H1 (cell line): ENCODE data around the gene TACSTD2. TPM values are rescaled to one million over a fixed set of nuclear protein-coding genes. Genes with fewer than 3 reads are reported as not detected.

Experiments
- CTCF ChIA-PET: fragments of 300-600 bp; sonication (Branson Sonifier 250); formaldehyde crosslinking; loops from one replicate; lab custom pipeline; 2021; ENCODE audit not compliant: partially characterized antibody; lab: Charles Lee
- POLR2A ChIA-PET: fragments of 300-600 bp; sonication (Branson Sonifier 250); formaldehyde crosslinking; loops from one replicate; lab custom pipeline; 2021; ENCODE audit warnings: inconsistent platforms; ENCODE audit not compliant: partially characterized antibody; lab: Charles Lee
- DNase-seq, 2 experiments: peaks; one replicate each; pipeline versions ENCODE4 v3.0.0 to v3.0.0-alpha.2; 2010 to 2022; ENCODE audit warnings: low spot score in 2 of 2, low read depth in 1 of 2, mixed read lengths in 1 of 2
- FAIRE-seq: peaks from 2 replicates; lab custom pipeline; 2011; peaks lifted over from hg19 to GRCh38; lab: Jason Lieb, UNC
- H2AFZ ChIP-seq: 2 replicates; pipeline ENCODE4 v1.8.1; 2012; ENCODE audit warnings: low read length, inconsistent platforms
- H2AK5ac ChIP-seq: 2 replicates; pipeline ENCODE4 v1.6.1; 2013; ENCODE audit warnings: low read depth, low read length
- H2BK120ac ChIP-seq: replicated peaks from 2 replicates; pipeline ENCODE3; 2013; ENCODE audit warnings: low read depth, low read length, inconsistent platforms
- H2BK12ac ChIP-seq: 2 replicates; pipeline ENCODE4 v1.6.1; 2013; ENCODE audit warnings: low read depth, low read length
- H2BK15ac ChIP-seq: 2 replicates; pipeline ENCODE4 v1.6.1; 2013; ENCODE audit warnings: low read length
- H2BK20ac ChIP-seq: 2 replicates; pipeline ENCODE4 v1.6.1; 2013; ENCODE audit warnings: low read length
- H2BK5ac ChIP-seq: 2 replicates; pipeline ENCODE4 v1.6.1; 2013; ENCODE audit warnings: low read depth, low read length
- H3K14ac ChIP-seq: 2 replicates; pipeline ENCODE4 v1.6.1; 2013; ENCODE audit warnings: inconsistent platforms; ENCODE audit not compliant: insufficient read length
- H3K18ac ChIP-seq: 2 replicates; pipeline ENCODE4 v1.6.1; 2013; ENCODE audit warnings: low read length; ENCODE audit errors: extremely low read depth
- H3K23ac ChIP-seq: 2 replicates; pipeline ENCODE4 v1.6.1; 2013; ENCODE audit warnings: inconsistent platforms; ENCODE audit not compliant: insufficient read length
- H3K23me2 ChIP-seq: 2 replicates; pipeline ENCODE4 v1.6.1; 2013; ENCODE audit warnings: low read depth, low read length
- H3K27ac ChIP-seq: 2 replicates; pipeline ENCODE4 v1.6.1; 2011; ENCODE audit warnings: low read depth, low read length, inconsistent platforms
- H3K27me3 ChIP-seq, 4 experiments: replicated peaks in 1 of 4; 1 replicate in 1 of 4; 2 replicates in 3 of 4; pipeline versions ENCODE4 v1.6.1 to v1.8.1; 2011 to 2013; ENCODE audit warnings: low read length in 3 of 4, mild to moderate bottlenecking in 3 of 4, inconsistent platforms in 2 of 4, mixed read lengths in 2 of 4, moderate library complexity in 1 of 4; ENCODE audit not compliant: control insufficient read depth in 3 of 4, insufficient read depth in 3 of 4; ENCODE audit errors: extremely low read depth in 1 of 4
- H3K36me3 ChIP-seq, 4 experiments: 2 replicates each; pipeline versions ENCODE4 v1.6.1 to v1.8.1; 2011 to 2013; ENCODE audit warnings: mild to moderate bottlenecking in 4 of 4, low read length in 3 of 4, moderate library complexity in 2 of 4, control low read depth in 1 of 4, inconsistent platforms in 1 of 4; ENCODE audit not compliant: insufficient read depth in 4 of 4, control insufficient read depth in 2 of 4
- H3K4ac ChIP-seq: replicated peaks from 2 replicates; pipeline ENCODE3; 2013; ENCODE audit warnings: low read length, low read depth, mixed read lengths, inconsistent platforms; ENCODE audit not compliant: insufficient read length
- H3K4me1 ChIP-seq, 4 experiments: replicated peaks in 1 of 4; 1 replicate in 1 of 4; 2 replicates in 3 of 4; pipeline versions ENCODE4 v1.6.1 to v1.8.1; 2011 to 2013; ENCODE audit warnings: low read length in 3 of 4, inconsistent platforms in 2 of 4, mixed read lengths in 1 of 4; ENCODE audit not compliant: insufficient read depth in 4 of 4, control insufficient read depth in 3 of 4
- H3K4me2 ChIP-seq, 2 experiments: 2 replicates each; pipeline versions ENCODE4 v1.6.1 to v1.8.1; 2011 to 2013; ENCODE audit warnings: low read depth in 2 of 2, low read length in 2 of 2, control low read depth in 1 of 2, inconsistent platforms in 1 of 2, mild to moderate bottlenecking in 1 of 2; ENCODE audit not compliant: insufficient read depth in 1 of 2
- H3K4me3 ChIP-seq, 4 experiments: fragments of 200-600, 300-600 bp in 1 of 4; sonication (generic), shearing (Covaris generic), sonication (Bioruptor Twin) in 1 of 4; 2 replicates each; pipeline versions ENCODE4 v1.5.1 to v1.8.1; 2011 to 2016; ENCODE audit warnings: low read length in 4 of 4, low read depth in 3 of 4, control low read depth in 2 of 4, inconsistent platforms in 2 of 4, mild to moderate bottlenecking in 2 of 4, mixed read lengths in 1 of 4, moderate library complexity in 1 of 4; ENCODE audit not compliant: insufficient read depth in 2 of 4; ENCODE audit errors: extremely low read depth in 1 of 4
- H3K56ac ChIP-seq: replicated peaks from 2 replicates; pipeline ENCODE3; 2013; ENCODE audit warnings: low read depth, mild to moderate bottlenecking, mixed read lengths, low read length, inconsistent platforms; ENCODE audit not compliant: insufficient read length
- H3K79me1 ChIP-seq: 2 replicates; pipeline ENCODE4 v1.6.1; 2013; ENCODE audit warnings: low read depth, low read length, control low read depth
- H3K79me2 ChIP-seq, 2 experiments: 2 replicates each; pipeline versions ENCODE4 v1.6.1 to v1.8.1; 2012 to 2013; ENCODE audit warnings: low read length in 2 of 2, mild to moderate bottlenecking in 2 of 2, inconsistent platforms in 1 of 2; ENCODE audit not compliant: insufficient read depth in 2 of 2, control insufficient read depth in 1 of 2
- H3K9ac ChIP-seq, 4 experiments: replicated peaks in 1 of 4; 1 replicate in 1 of 4; 2 replicates in 3 of 4; pipeline versions ENCODE4 v1.6.1 to v1.8.1; 2011 to 2013; ENCODE audit warnings: low read depth in 3 of 4, low read length in 3 of 4, control low read depth in 2 of 4, mild to moderate bottlenecking in 2 of 4, moderate library complexity in 2 of 4, inconsistent platforms in 1 of 4; ENCODE audit errors: extremely low read depth in 1 of 4
- H3K9me3 ChIP-seq, 2 experiments: 2 replicates each; pipeline versions ENCODE4 v1.6.1 to v1.8.1; 2012 to 2013; ENCODE audit warnings: mild to moderate bottlenecking in 2 of 2, moderate library complexity in 2 of 2, control low read depth in 1 of 2, inconsistent platforms in 1 of 2, low read depth in 1 of 2, low read length in 1 of 2, mixed read lengths in 1 of 2; ENCODE audit not compliant: insufficient read depth in 2 of 2
- H4K20me1 ChIP-seq, 2 experiments: replicated peaks in 1 of 2; 2 replicates each; pipeline versions ENCODE3 to v1.8.1; 2011 to 2013; ENCODE audit warnings: inconsistent platforms in 2 of 2, low read length in 2 of 2, mild to moderate bottlenecking in 1 of 2; ENCODE audit not compliant: insufficient read depth in 2 of 2, control insufficient read depth in 1 of 2
- H4K5ac ChIP-seq: 2 replicates; pipeline ENCODE4 v1.6.1; 2013; ENCODE audit warnings: low read length, low read depth, mixed read lengths, inconsistent platforms; ENCODE audit not compliant: insufficient read length
- H4K8ac ChIP-seq: 2 replicates; pipeline ENCODE4 v1.8.0; 2013; ENCODE audit warnings: mild to moderate bottlenecking, moderate library complexity, low read length, inconsistent platforms; ENCODE audit not compliant: insufficient read depth; ENCODE audit errors: extremely low read depth
- H4K91ac ChIP-seq: replicated peaks from 2 replicates; pipeline ENCODE3; 2013; ENCODE audit warnings: low read length, mixed read lengths, inconsistent platforms; ENCODE audit not compliant: insufficient read length
- CEBPB ChIP-seq: IDR thresholded peaks from 2 replicates; pipeline ENCODE4 v1.6.1; 2012; ENCODE audit warnings: low read depth, low read length
- CHD1 ChIP-seq: IDR thresholded peaks from 2 replicates; pipeline ENCODE4 v1.6.1; 2012; ENCODE audit warnings: low read depth, low read length, improper control_type of control experiment
- JUN ChIP-seq: IDR thresholded peaks from 2 replicates; pipeline ENCODE4 v1.6.1; 2011; ENCODE audit warnings: low read depth, mild to moderate bottlenecking, improper control_type of control experiment, low read length
- JUND ChIP-seq: IDR thresholded peaks from 2 replicates; pipeline ENCODE4 v1.6.1; 2011; ENCODE audit warnings: mild to moderate bottlenecking, improper control_type of control experiment, low read length
- POLR2A ChIP-seq, 2 experiments: IDR thresholded peaks; 1 replicate in 1 of 2; 2 replicates in 1 of 2; pipeline ENCODE4 v1.6.1; 2011; ENCODE audit warnings: low read depth in 2 of 2, low read length in 2 of 2, mild to moderate bottlenecking in 2 of 2; ENCODE audit errors: control extremely low read depth in 1 of 2
- POU5F1 ChIP-seq: IDR thresholded peaks from 2 replicates; pipeline ENCODE4 v1.6.1; 2011; ENCODE audit warnings: low read depth, mild to moderate bottlenecking, low read length, moderate library complexity
- SP1 ChIP-seq: IDR thresholded peaks from 2 replicates; pipeline ENCODE4 v1.6.1; 2011; ENCODE audit warnings: low read depth, low read length
- YY1 ChIP-seq: IDR thresholded peaks from 2 replicates; pipeline ENCODE4 v1.6.1; 2011; ENCODE audit warnings: low read depth, mild to moderate bottlenecking, low read length
- WGBS, 2 experiments: shearing (Covaris generic) in 1 of 2; methylation state at CpG; one replicate each; pipeline versions ENCODE4 v1.1.6 to v1.1.7; 2013 to 2015; ENCODE audit warnings: low lambda C conversion rate in 2 of 2, mixed read lengths in 2 of 2, inconsistent platforms in 1 of 2, low coverage in 1 of 2, missing lambda C conversion rate in 1 of 2; ENCODE audit not compliant: insufficient replicate concordance in 2 of 2, insufficient coverage in 1 of 2, insufficient read length in 1 of 2; ENCODE audit errors: extremely low coverage in 1 of 2, missing lambda C conversion rate in 1 of 2; 5-methylcytosine and 5-hydroxymethylcytosine counted together
- polyA plus RNA-seq, 7 experiments: library from polyadenylated mRNA; depleted of rRNA in 3 of 7; stranded (reverse) in 5 of 7; unstranded in 2 of 7; fragments of >200 nt in 5 of 7; fragments of 200-250 nt in 2 of 7; gene quantifications; 1 replicate in 5 of 7; 2 replicates in 1 of 7; 4 replicates in 1 of 7; pipeline versions ENCODE4 v1.2.1 to v1.2.3, GENCODE V29; 2011 to 2013; ENCODE audit warnings: missing spikeins in 2 of 7, mixed read lengths in 2 of 7
- total RNA-seq: library from RNA; stranded (reverse); fragmentation: NEBNext Ultra II Directional; extraction: Animal tissue kit (Norgen Biotek cat#: 25700); gene quantifications from 2 replicates; pipeline ENCODE4 v1.2.1, GENCODE V29; 2021
- TF ChIP-seq, protein P1 (sequence below): IDR thresholded peaks from 2 replicates; pipeline ENCODE4 v1.6.1; 2012; ENCODE audit warnings: low read length, inconsistent platforms

TACSTD2 gene
- total and polyA plus RNA-seq, 2 of the 8 experiments (the other 6 are each of a cell fraction or from before 2014, with no cell fraction given): 0.76 to 0.85 TPM

DNA sequence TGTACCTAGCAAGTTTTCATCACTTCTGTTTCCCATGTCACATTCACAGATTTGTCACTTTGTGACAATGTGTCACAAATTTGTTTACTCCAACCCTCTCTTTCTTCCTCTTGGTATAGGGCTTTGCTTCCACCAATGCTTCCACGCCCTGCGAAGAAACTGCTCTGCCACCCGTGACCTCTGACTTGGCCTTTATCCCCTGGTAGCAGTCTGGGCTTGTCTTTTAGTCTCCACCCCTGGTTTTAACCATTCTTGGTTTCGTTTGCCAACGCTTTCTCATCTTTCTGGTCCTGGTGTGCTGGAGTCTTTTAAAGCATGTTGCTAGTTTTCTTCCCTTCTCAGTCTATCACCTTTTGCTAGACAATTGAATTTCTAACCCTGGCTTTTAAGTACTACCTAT, 8.1 kb downstream of the TACSTD2 start:
- no peaks in the 10 kb centered on the region for H3K9me3 ChIP-seq
- H2AK5ac ChIP-seq: no peak overlapping the region
- no peaks in the 10 kb centered on the region for H3K79me1 ChIP-seq
- H2BK5ac ChIP-seq: no peak overlapping the region
- H2BK120ac ChIP-seq: no peak overlapping the region
- ChIA-PET POLR2A (interaction anchor here (0.7 to 1.1 kb wide), 2 partner anchors 8 to 22 kb away, joined by 3 to 6 read pairs; partner anchors contain the start of gene TACSTD2), CTCF (interaction anchor here (1.1 to 4.0 kb wide), 3 partner anchors 84 to 406 kb away, joined by 4 to 19 read pairs (median 4); no protein-coding TSS in a partner anchor)
- no peaks in the 10 kb centered on the region for H3K23me2 ChIP-seq
- no peak overlapping the region for H3K14ac ChIP-seq
- H4K5ac ChIP-seq: no peak overlapping the region
- no peak overlapping the region for H3K4me2 ChIP-seq
- 82% methylated on average over 5 of the region's 5 CpGs; no CpG with 5 or more reads in 1 of the 2 experiments for WGBS, 2 experiments
- H3K56ac ChIP-seq: no peak overlapping the region
- H3K36me3 ChIP-seq: no peaks in the 10 kb centered on the region
- DNase-seq (peak in 1 of 2 experiments; percentile 14), FAIRE-seq (no peak)
- H3K4me3 ChIP-seq: no peak overlapping the region
- H4K91ac ChIP-seq: no peak overlapping the region
- no peaks in the 10 kb centered on the region for H3K79me2 ChIP-seq
- no peak overlapping the region for H4K8ac ChIP-seq
- H4K20me1 ChIP-seq: no peaks in the 10 kb centered on the region
- no peaks in the 10 kb centered on the region for H3K27me3 ChIP-seq
- no peak overlapping the region for H3K27ac ChIP-seq
- no peak overlapping the region for H2BK20ac ChIP-seq
- H3K18ac ChIP-seq: no peak overlapping the region
- H2AFZ ChIP-seq: peak overlapping the region; percentile 72; the same call in 1 of the 2 replicates
- no peak overlapping the region for H3K4ac ChIP-seq
- peaks cover 0 to 10% (median under 1%) of the 10 kb centered on the region in 4 experiments; a peak in 4 of 7 replicates for H3K4me1 ChIP-seq
- H3K23ac ChIP-seq: no peak overlapping the region
- no peak overlapping the region for H3K9ac ChIP-seq
- no peak for TF ChIP-seq CEBPB
- no peak for TF ChIP-seq JUN
- no peak for TF ChIP-seq POLR2A (IDR thresholded peaks at IDR 0.05; ENCODE audit: control extremely low read depth in 1 of 2, low read depth in 2 of 2, low read length in 2 of 2)
- TF ChIP-seq, protein P1, sequence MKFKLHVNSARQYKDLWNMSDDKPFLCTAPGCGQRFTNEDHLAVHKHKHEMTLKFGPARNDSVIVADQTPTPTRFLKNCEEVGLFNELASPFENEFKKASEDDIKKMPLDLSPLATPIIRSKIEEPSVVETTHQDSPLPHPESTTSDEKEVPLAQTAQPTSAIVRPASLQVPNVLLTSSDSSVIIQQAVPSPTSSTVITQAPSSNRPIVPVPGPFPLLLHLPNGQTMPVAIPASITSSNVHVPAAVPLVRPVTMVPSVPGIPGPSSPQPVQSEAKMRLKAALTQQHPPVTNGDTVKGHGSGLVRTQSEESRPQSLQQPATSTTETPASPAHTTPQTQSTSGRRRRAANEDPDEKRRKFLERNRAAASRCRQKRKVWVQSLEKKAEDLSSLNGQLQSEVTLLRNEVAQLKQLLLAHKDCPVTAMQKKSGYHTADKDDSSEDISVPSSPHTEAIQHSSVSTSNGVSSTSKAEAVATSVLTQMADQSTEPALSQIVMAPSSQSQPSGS: no peak
- TF ChIP-seq YY1: no peak
- TF ChIP-seq JUND: no peak
- no peak for TF ChIP-seq CHD1
- no peak for TF ChIP-seq POU5F1
- no peak for TF ChIP-seq SP1
- no peak overlapping the region for H2BK15ac ChIP-seq
- H2BK12ac ChIP-seq: no peak overlapping the region
